HG02642 (cell line): ENCODE results near the gene KIF4A.

Experiments
- ATAC-seq: cut with Tn5 transposase; IDR thresholded peaks from one replicate; pipeline ENCODE4 v1.9.1; 2021; ENCODE audit warnings: mild to moderate bottlenecking; ENCODE audit not compliant: unreplicated experiment, poor library complexity

KIF4A gene

GRCh38 chrX:70434352-70434866 is 144.5 kb downstream of the KIF4A start:
- peak; percentile 77 for ATAC-seq

- ATAC-seq = no peak
Observed at GRCh38 chrX:70434914-70435586, 145.1 kb downstream of the KIF4A start.

- no peak for ATAC-seq
Observed at GRCh38 chrX:70436343-70436742, 146.4 kb downstream of the KIF4A start.

- no peak for ATAC-seq
Observed at GRCh38 chrX:70437011-70437410, 147.1 kb downstream of the KIF4A start.

- ATAC-seq = no peak
Observed at GRCh38 chrX:70437921-70438665, 148.2 kb downstream of the KIF4A start.

GRCh38 chrX:70439016-70439415 is 149.1 kb downstream of the KIF4A start:
- ATAC-seq = no peak

GRCh38 chrX:70442224-70442623 is 152.3 kb downstream of the KIF4A start:
- no peak for ATAC-seq

- ATAC-seq = no peak
Observed at GRCh38 chrX:70444326-70444945, 154.5 kb downstream of the KIF4A start, which contains the start of gene DLG3. Gene DLG3, plus strand, starts transcription at chrX:70444835. Its CDS starts 367 bp downstream, at chrX:70445202.

- no peak for ATAC-seq
Observed at GRCh38 chrX:70444946-70445656, 155.2 kb downstream of the KIF4A start.

- ATAC-seq = no peak
Observed at GRCh38 chrX:70445951-70446350, 156.0 kb downstream of the KIF4A start.

GRCh38 chrX:70446380-70447350 is 156.8 kb downstream of the KIF4A start:
- ATAC-seq = no peak

GRCh38 chrX:70449457-70449966 is 159.6 kb downstream of the KIF4A start:
- ATAC-seq = no peak

- ATAC-seq = peak; percentile 61
Observed at GRCh38 chrX:70452143-70452733, 162.3 kb downstream of the KIF4A start.

GRCh38 chrX:70453024-70453618 is 163.2 kb downstream of the KIF4A start:
- no peak for ATAC-seq

- ATAC-seq = peak; percentile 58
Observed at GRCh38 chrX:70454441-70455365, 164.8 kb downstream of the KIF4A start.

- no peak for ATAC-seq
Observed at GRCh38 chrX:70455366-70456202, 165.7 kb downstream of the KIF4A start.
